HFFc6 (cell line): ENCODE data around the gene GATA6. TPM values are rescaled to one million over a fixed set of nuclear protein-coding genes. Genes with fewer than 3 reads are reported as not detected.
A peak's percentile ranks its signal among the peaks of the same experiment; 100 is the strongest.
"Not testable (repeated sequence)": the region's sequence is repeated elsewhere in the genome, so short reads cannot be mapped to it uniquely, and the experiment has no call there.

ENCODE experiments used
- DNase-seq: peaks from one replicate; pipeline ENCODE4 v3.0.0-alpha.2; 2018
- H3K27ac Mint-ChIP-seq: 2 replicates; pipeline ENCODE4 v1.8.0; 2020; ENCODE audit warnings: mild to moderate bottlenecking, mixed read lengths
- H3K27me3 Mint-ChIP-seq: 2 replicates; pipeline ENCODE4 v1.8.0; 2021; ENCODE audit warnings: mild to moderate bottlenecking, moderate library complexity, mixed read lengths; ENCODE audit not compliant: insufficient read depth
- H3K36me3 Mint-ChIP-seq: 2 replicates; pipeline ENCODE4 v1.8.0; 2021; ENCODE audit warnings: low read depth, mixed read lengths
- H3K4me1 Mint-ChIP-seq: 2 replicates; pipeline ENCODE4 v1.8.0; 2020; ENCODE audit warnings: low read depth, mixed read lengths
- H3K4me3 Mint-ChIP-seq: 2 replicates; pipeline ENCODE4 v1.8.0; 2020; ENCODE audit warnings: mild to moderate bottlenecking, moderate library complexity, mixed read lengths
- H3K9me3 Mint-ChIP-seq: 2 replicates; pipeline ENCODE4 v1.8.0; 2020; ENCODE audit warnings: mild to moderate bottlenecking, mixed read lengths
- CTCF ChIP-seq: fragments of 200-600 bp; sonication (generic); IDR thresholded peaks from 2 replicates; pipeline ENCODE4 v1.5.0; 2021; ENCODE audit warnings: antibody characterized with exemption, mild to moderate bottlenecking
- total RNA-seq, 6 experiments: library from RNA; stranded (reverse); fragmentation: NEBNext Ultra II Directional; extraction: Animal tissue kit (Norgen Biotek cat#: 25700); gene quantifications; 2 replicates in 1 of 6; 3 replicates in 5 of 6; pipeline ENCODE4 v1.2.3, GENCODE V29; 2021

The GATA6 gene
- total RNA-seq, 6 experiments from 2014 or later, result 0.28 to 1.8 (median 1.5) TPM

- no peaks in the 10 kb centered on the region for H3K36me3 Mint-ChIP-seq
- H3K27ac Mint-ChIP-seq, result no peak overlapping the region
- DNase-seq, result no peak
- H3K27me3 Mint-ChIP-seq, result peaks cover 23% of the 10 kb centered on the region
- peaks cover 8% of the 10 kb centered on the region for H3K4me1 Mint-ChIP-seq
- no peaks in the 10 kb centered on the region for H3K9me3 Mint-ChIP-seq
- no peak for TF ChIP-seq CTCF
- no peak overlapping the region for H3K4me3 Mint-ChIP-seq
Measured at GRCh38 chr18:22213333-22213973, 44.1 kb downstream of the GATA6 start.

DNA sequence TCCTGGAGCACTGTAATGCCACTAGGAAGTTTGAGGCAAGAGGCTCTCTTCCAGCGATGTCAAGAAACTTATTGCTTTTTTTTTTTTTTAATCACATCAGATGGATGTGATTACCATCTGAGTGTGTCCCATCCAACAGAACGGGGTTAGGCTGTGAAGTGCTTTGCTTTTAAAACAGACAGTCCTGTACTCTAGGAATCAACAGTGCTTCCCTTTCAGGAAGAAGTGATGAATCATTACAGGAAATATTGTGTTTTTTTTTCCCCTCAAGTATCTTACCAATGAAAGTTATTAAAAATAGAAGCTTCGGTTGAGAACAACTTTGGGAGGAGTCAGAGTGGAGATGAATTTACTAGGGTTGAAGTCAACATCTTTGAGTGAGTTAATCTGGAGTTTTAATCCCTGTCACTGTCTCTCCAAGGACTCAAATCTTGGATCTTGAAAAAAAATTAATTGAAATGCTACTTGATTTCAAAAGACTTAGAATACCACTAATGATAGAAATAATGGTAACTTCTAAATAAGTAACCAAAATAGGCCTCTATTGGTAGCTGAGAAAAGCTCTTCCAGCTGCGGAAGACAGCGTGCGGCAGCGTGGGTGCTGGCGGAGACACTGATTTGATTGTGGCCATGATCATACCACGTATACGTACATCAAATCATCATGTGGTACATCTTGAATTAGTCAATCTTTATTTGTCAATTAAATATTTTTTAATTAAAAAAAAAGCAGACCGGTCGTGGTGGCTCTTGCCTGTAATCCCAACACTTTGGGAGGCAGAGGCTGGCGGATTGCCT is 45.5 kb downstream of the GATA6 start:
- Mint-ChIP-seq H3K4me1 (peaks cover 8% of the 10 kb centered on the region), H3K27ac (no peak overlapping the region), H3K27me3 (peaks cover 29% of the 10 kb centered on the region), H3K9me3 (no peaks in the 10 kb centered on the region), H3K4me3 (no peak overlapping the region), H3K36me3 (no peaks in the 10 kb centered on the region)
- TF ChIP-seq CTCF, result no peak
- DNase-seq, result no peak

DNA sequence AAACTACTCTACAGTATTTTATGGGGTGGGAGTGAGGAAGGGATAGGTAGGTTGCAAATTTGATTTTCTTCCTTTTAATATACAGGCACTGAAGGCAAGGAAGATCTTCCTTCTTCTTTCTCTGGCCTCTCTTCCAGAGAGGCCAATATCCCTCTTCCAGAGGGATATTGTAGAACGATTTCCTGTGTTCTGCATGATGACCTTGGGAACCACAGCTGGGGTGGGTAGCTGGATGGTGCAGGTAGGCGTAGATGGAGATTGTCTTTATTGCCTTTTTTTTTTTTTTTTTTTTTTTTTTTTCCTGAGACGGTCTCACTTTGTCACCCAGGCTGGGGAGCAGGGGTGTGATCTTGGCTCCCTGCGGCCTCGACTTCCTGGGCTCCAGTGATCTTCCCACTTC is 49.4 kb downstream of the GATA6 start:
- no peaks in the 10 kb centered on the region for H3K36me3 Mint-ChIP-seq
- no peak for DNase-seq

DNA sequence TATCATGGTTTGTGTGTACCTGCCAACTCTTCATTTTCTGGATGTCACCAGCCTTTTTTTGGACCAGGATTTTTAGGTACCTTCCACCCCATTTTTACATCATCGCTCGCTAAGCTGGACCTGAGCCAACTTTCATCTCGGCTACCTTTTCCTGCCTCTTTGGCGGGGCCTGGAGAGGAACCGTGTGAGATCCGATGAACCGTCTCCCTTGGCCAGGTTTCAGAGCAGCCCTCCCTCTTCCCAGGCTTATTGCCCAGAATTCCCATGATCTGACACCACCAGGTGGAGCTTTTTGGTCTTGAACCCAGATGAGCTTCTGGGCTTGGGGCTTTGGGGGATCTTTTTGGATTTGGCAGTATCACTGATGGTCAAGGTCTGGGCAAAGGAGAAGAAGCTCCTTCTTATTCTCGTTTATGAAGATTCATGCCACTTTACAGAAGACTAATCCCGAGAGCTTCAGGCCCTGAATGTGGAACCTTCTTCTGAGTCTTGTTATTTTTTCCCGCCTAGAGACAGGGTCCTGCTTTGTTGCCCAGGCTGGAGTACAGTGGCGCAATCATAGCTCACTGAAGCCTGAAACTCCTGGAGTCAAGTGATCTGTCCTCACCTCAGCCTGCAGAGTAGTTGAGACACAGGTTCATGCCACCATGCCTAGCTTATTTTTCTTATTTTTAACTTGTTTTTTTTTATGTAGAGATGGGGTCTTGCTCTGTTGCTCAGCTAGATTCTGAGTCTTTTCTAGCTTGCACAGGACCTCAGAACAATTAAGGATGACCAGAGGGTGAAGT is 50.4 kb downstream of the GATA6 start:
- no peaks in the 10 kb centered on the region for H3K36me3 Mint-ChIP-seq
- H3K4me1 Mint-ChIP-seq, result peaks cover 18% of the 10 kb centered on the region
- no peak overlapping the region for H3K27ac Mint-ChIP-seq
- no peaks in the 10 kb centered on the region for H3K9me3 Mint-ChIP-seq
- DNase-seq, result no peak
- TF ChIP-seq CTCF, result peak; percentile 31; the same call in 1 of the 2 replicates
- H3K27me3 Mint-ChIP-seq, result peaks cover 21% of the 10 kb centered on the region
- H3K4me3 Mint-ChIP-seq, result no peak overlapping the region

More for the DNA sequence above, 49.4 kb downstream of the GATA6 start:
- Mint-ChIP-seq H3K27me3 (peaks cover 23% of the 10 kb centered on the region), H3K4me1 (peaks cover 18% of the 10 kb centered on the region), H3K9me3 (no peaks in the 10 kb centered on the region), H3K4me3 (no peak overlapping the region), H3K27ac (no peak overlapping the region)
- no peak for TF ChIP-seq CTCF

DNA sequence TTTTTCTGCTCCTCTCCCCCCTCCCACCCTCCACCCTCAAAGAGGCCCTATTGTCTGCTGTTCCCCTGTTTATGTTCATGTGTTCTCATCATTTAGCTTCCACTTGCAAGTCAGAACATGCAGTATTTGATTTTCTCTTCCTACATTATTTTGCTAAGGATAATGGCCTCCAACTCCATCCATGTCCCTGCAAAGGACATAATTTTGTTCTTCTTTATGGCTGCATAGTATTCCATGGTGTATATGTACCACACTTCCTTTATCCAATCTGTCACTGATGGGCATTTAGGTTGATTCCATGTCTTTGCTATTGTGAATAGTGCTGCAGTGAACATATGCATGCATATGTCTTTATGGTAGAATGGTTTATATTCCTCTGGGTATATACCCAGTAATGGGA is 51.2 kb downstream of the GATA6 start:
- H3K36me3 Mint-ChIP-seq, H3K4me3 Mint-ChIP-seq, H3K27ac Mint-ChIP-seq, DNase-seq, H3K9me3 Mint-ChIP-seq: not testable (repeated sequence)
- H3K4me1 Mint-ChIP-seq, result peaks cover 14% of the 10 kb centered on the region
- H3K27me3 Mint-ChIP-seq, result peaks cover 21% of the 10 kb centered on the region
